Measurements from ENCODE around the gene ZNF692. TPM values are rescaled to one million over a fixed set of nuclear protein-coding genes. Genes with fewer than 3 reads are reported as not detected.
A peak's percentile ranks its signal among the peaks of the same experiment; 100 is the strongest.
"Not testable (repeated sequence)": the region's sequence is repeated elsewhere in the genome, so short reads cannot be mapped to it uniquely, and the experiment has no call there.

ZNF692 gene
- total and polyA plus RNA-seq, 2 of the 13 experiments (the other 11 are each of a cell fraction or from before 2014, with no cell fraction given): 27.3 to 45.8 TPM

DNA sequence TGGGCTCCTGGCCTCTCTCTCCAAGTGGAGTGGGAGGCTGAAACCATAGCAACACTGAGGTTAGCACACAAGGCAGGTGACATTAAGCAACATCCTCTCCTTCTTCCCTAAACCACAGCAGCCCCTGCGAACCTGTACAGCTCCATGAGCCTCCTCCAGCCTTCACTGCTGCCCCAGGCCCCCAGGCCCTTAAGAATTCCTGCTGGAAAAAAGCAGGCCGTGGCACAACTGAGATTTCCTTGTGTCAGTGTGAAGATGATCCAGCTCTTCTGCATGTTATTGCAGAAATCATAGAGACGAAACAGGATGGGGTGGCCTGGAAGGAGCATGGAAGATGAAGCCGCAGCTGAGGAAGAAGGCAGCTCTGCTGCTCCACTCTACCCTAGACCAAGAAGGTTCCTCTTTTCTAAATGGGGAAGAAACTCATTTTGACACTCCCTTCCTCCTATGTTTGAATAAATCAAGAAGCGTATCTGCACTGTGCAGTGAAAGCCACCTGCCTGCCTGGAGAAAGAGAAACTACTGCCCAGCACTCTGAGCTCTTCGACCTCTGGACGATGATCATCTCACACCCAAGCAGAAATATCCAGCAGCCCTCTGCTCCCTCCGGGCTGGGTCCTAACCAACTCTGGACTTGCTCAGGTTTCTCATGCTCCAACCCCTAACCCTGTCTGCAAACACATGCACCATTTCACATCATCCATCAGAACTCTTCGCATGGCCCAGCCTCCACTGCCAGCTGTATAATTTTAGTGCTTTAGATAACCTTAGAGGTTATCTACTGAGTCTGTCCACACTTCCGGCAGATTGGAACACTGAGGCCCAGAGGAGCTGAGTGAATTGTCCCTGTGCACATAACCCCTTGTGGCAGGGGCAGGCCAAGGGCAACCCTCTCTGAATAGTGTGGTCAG, 53.9 kb downstream of the ZNF692 start:
- BruUV-seq (replicated peaks): no TSS peak
- Histone ChIP-seq H3K36me3 (replicated peaks in 1 of 2; ENCODE audit: control insufficient read depth in 1 of 2, insufficient read depth in 2 of 2, low read length in 2 of 2) (no peaks in the 10 kb centered on the region), H3K9ac (ENCODE audit: insufficient read depth, low read depth, low read length) (no peak overlapping the region), H4K20me1 (ENCODE audit: insufficient read depth, low read length) (no peaks in the 10 kb centered on the region), H2AFZ (ENCODE audit: low read length) (no peak overlapping the region), H3K4me2 (ENCODE audit: low read depth, low read length) (peak overlapping the region; percentile 36; the same call in 1 of the 2 replicates), H3K4me3 (replicated peaks in 1 of 3; ENCODE audit: insufficient read depth in 1 of 3, low read depth in 2 of 3, low read length in 3 of 3) (peak overlapping the region in 2 of 3 experiments; percentile 3 to 13; a peak in 2 of 6 replicates), H3K4me1 (ENCODE audit: insufficient read depth, low read length) (peaks cover 28% of the 10 kb centered on the region), H3K79me2 (ENCODE audit: insufficient read depth, low read length) (no peaks in the 10 kb centered on the region), H3K27me3 (ENCODE audit: control insufficient read depth in 1 of 2, insufficient read depth in 2 of 2, low read length in 2 of 2) (no peaks in the 10 kb centered on the region; a peak in 1 of 5 replicates), H3K27ac (ENCODE audit: extremely low read length, insufficient read depth, low read length) (no peak overlapping the region), H3K9me3 (ENCODE audit: low read length) (no peaks in the 10 kb centered on the region)
- ATAC-seq: peak; percentile 54
- intact Hi-C loops (cut with micrococcal nuclease; ENCODE audit: unreplicated experiment) (loop anchor here (5.0 kb wide), 1 partner anchor 53 kb away; no protein-coding TSS in a partner anchor), in situ Hi-C loops (cut with HindIII; ENCODE audit: extremely low pct_ligation_motif_present, low pct_unique_long_range_greater_than_20kb) (no loop called here)
- TF ChIP-seq ATM (IDR thresholded peaks at IDR 0.05; ENCODE audit: borderline replicate concordance) (no peak), ZNF788 (CRISPR knock-in tag; IDR thresholded peaks at IDR 0.05; ENCODE audit: borderline replicate concordance) (0 out of 2 replicates have a peak, but pooled peaks have one; percentile 20)
- ChIA-PET POLR2A (interaction anchor here (1.0 to 1.6 kb wide), 2 partner anchors 17 to 47 kb away, joined by 3 to 7 read pairs; no protein-coding TSS in a partner anchor), CTCF (ENCODE audit: low intra/inter-chr PET ratio, low total read pairs) (interaction anchor here (3.6 to 4.1 kb wide), 2 partner anchors 108 to 182 kb away, joined by 33 to 40 read pairs; no protein-coding TSS in a partner anchor)
- FAIRE-seq: no peak
- DNase-seq (ENCODE audit: low spot score): no peak
- 9% methylated on average over 9 of the region's 10 CpGs for WGBS (ENCODE audit: low lambda C conversion rate)

GRCh38 chr1:248803501-248803900, 55.4 kb downstream of the ZNF692 start:
- intact Hi-C loops (cut with micrococcal nuclease; ENCODE audit: unreplicated experiment); ATAC-seq; H3K4me2 ChIP-seq (ENCODE audit: low read depth, low read length); H2AFZ ChIP-seq (ENCODE audit: low read length); H3K79me2 ChIP-seq (ENCODE audit: insufficient read depth, low read length); CTCF ChIA-PET (ENCODE audit: low intra/inter-chr PET ratio, low total read pairs); H3K36me3 ChIP-seq (replicated peaks in 1 of 2; ENCODE audit: control insufficient read depth in 1 of 2, insufficient read depth in 2 of 2, low read length in 2 of 2); H3K4me3 ChIP-seq (replicated peaks in 1 of 3; ENCODE audit: insufficient read depth in 1 of 3, low read depth in 2 of 3, low read length in 3 of 3); BruUV-seq (replicated peaks); POLR2A ChIA-PET; H3K27ac ChIP-seq (ENCODE audit: extremely low read length, insufficient read depth, low read length); H3K9me3 ChIP-seq (ENCODE audit: low read length); H3K9ac ChIP-seq (ENCODE audit: insufficient read depth, low read depth, low read length); DNase-seq (ENCODE audit: low spot score); H3K27me3 ChIP-seq (ENCODE audit: control insufficient read depth in 1 of 2, insufficient read depth in 2 of 2, low read length in 2 of 2); H4K20me1 ChIP-seq (ENCODE audit: insufficient read depth, low read length); in situ Hi-C loops (cut with HindIII; ENCODE audit: extremely low pct_ligation_motif_present, low pct_unique_long_range_greater_than_20kb); FAIRE-seq: not testable (repeated sequence)
- peaks cover 28% of the 10 kb centered on the region for H3K4me1 ChIP-seq (ENCODE audit: insufficient read depth, low read length)
- 57% methylated on average over 15 of the region's 15 CpGs for WGBS (ENCODE audit: low lambda C conversion rate)

Measured in HepG2 (cell line).